Measurements from ENCODE around the gene GPR39. TPM values are rescaled to one million over a fixed set of nuclear protein-coding genes. Genes with fewer than 3 reads are reported as not detected.

GPR39 gene
- total RNA-seq, 2 donors from 2014 or later: 12.3 to 14.6 TPM

DNA sequence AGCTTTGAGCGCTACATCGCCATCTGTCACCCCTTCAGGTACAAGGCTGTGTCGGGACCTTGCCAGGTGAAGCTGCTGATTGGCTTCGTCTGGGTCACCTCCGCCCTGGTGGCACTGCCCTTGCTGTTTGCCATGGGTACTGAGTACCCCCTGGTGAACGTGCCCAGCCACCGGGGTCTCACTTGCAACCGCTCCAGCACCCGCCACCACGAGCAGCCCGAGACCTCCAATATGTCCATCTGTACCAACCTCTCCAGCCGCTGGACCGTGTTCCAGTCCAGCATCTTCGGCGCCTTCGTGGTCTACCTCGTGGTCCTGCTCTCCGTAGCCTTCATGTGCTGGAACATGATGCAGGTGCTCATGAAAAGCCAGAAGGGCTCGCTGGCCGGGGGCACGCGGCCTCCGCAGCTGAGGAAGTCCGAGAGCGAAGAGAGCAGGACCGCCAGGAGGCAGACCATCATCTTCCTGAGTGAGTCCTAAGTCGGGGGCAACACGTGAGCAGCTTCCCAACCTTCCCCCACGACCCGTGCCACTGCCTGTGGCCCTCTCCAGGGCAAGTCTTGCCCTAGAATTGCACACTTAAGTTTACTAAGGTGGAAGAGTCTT lies 928 bp downstream of the GPR39 start:
- Histone ChIP-seq H3K4me1 (no peaks in the 10 kb centered on the region), H3K9ac (ENCODE audit: low read depth in 2 of 2, low read length in 2 of 2) (peak overlapping the region in 1 of 2 donors; percentile 76)

DNA sequence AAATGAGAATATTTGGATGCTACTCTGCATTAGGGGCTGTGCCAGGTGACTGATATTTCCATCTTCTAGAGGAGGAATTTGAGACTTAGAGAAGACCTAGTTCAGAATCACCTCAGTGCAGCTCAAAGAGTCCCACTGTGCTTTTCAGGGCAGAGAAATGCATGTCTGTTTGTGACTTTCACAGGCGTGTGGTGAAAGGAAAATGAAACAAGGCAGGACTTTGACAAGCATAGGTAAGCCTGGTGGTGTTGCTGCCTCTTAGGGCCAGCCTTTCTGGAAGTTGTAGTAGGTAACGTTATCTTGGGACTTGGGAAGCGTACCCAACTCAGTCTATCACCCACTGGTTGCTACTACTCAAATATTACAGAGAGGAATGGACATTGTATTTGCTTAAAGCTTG lies 2.6 kb downstream of the GPR39 start:
- no peaks in the 10 kb centered on the region for H3K36me3 ChIP-seq
- intact Hi-C loops (cut with DNase I): no loop called here
- no peak overlapping the region for H3K9ac ChIP-seq (ENCODE audit: low read depth in 2 of 2, low read length in 2 of 2)
- no peaks in the 10 kb centered on the region for H3K9me3 ChIP-seq
- DNase-seq: no peak
- H3K27me3 ChIP-seq: no peaks in the 10 kb centered on the region
- H3K4me1 ChIP-seq: no peaks in the 10 kb centered on the region
- H3K27ac ChIP-seq: no peak overlapping the region
- TF ChIP-seq, protein P1, sequence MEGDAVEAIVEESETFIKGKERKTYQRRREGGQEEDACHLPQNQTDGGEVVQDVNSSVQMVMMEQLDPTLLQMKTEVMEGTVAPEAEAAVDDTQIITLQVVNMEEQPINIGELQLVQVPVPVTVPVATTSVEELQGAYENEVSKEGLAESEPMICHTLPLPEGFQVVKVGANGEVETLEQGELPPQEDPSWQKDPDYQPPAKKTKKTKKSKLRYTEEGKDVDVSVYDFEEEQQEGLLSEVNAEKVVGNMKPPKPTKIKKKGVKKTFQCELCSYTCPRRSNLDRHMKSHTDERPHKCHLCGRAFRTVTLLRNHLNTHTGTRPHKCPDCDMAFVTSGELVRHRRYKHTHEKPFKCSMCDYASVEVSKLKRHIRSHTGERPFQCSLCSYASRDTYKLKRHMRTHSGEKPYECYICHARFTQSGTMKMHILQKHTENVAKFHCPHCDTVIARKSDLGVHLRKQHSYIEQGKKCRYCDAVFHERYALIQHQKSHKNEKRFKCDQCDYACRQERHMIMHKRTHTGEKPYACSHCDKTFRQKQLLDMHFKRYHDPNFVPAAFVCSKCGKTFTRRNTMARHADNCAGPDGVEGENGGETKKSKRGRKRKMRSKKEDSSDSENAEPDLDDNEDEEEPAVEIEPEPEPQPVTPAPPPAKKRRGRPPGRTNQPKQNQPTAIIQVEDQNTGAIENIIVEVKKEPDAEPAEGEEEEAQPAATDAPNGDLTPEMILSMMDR (IDR thresholded peaks at IDR 0.05): no peak
- H3K4me3 ChIP-seq: peak overlapping the region; percentile 44

More for the DNA sequence above, 928 bp downstream of the GPR39 start:
- peak; percentile 27 for DNase-seq
- Histone ChIP-seq H3K4me3 (peak overlapping the region; percentile 44), H3K27me3 (no peaks in the 10 kb centered on the region), H3K36me3 (no peaks in the 10 kb centered on the region), H3K27ac (peak overlapping the region; percentile 93), H3K9me3 (no peaks in the 10 kb centered on the region)
- TF ChIP-seq, protein P1 (IDR thresholded peaks at IDR 0.05): no peak
- intact Hi-C loops (cut with DNase I): no loop called here

DNA sequence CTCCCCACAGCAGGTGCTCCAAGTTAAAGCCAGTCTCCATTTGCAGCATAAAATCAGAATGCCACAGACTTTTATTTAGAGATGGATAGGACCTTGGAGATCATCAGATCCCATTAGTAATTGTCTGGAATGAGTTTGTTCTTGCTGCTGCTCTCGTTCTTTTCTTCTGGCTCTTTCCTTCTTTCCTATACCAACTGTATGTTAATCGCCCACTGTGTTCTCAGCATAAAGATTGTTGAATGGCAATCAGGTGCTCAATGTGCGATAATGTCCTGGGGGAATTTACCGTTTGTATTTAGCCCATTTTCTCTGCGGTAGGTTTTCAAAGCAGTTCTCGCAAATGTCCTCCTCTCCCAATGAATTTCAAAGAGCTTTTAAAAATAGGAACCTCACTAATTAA lies 3.3 kb downstream of the GPR39 start:
- TF ChIP-seq, protein P1 (IDR thresholded peaks at IDR 0.05): no peak
- H3K9me3 ChIP-seq: no peaks in the 10 kb centered on the region
- no peak for DNase-seq
- intact Hi-C loops (cut with DNase I): no loop called here
- no peaks in the 10 kb centered on the region for H3K27me3 ChIP-seq
- H3K9ac ChIP-seq (ENCODE audit: low read depth in 2 of 2, low read length in 2 of 2): no peak overlapping the region
- no peaks in the 10 kb centered on the region for H3K36me3 ChIP-seq
- H3K4me3 ChIP-seq: no peak overlapping the region
- no peaks in the 10 kb centered on the region for H3K4me1 ChIP-seq
- H3K27ac ChIP-seq: no peak overlapping the region

DNA sequence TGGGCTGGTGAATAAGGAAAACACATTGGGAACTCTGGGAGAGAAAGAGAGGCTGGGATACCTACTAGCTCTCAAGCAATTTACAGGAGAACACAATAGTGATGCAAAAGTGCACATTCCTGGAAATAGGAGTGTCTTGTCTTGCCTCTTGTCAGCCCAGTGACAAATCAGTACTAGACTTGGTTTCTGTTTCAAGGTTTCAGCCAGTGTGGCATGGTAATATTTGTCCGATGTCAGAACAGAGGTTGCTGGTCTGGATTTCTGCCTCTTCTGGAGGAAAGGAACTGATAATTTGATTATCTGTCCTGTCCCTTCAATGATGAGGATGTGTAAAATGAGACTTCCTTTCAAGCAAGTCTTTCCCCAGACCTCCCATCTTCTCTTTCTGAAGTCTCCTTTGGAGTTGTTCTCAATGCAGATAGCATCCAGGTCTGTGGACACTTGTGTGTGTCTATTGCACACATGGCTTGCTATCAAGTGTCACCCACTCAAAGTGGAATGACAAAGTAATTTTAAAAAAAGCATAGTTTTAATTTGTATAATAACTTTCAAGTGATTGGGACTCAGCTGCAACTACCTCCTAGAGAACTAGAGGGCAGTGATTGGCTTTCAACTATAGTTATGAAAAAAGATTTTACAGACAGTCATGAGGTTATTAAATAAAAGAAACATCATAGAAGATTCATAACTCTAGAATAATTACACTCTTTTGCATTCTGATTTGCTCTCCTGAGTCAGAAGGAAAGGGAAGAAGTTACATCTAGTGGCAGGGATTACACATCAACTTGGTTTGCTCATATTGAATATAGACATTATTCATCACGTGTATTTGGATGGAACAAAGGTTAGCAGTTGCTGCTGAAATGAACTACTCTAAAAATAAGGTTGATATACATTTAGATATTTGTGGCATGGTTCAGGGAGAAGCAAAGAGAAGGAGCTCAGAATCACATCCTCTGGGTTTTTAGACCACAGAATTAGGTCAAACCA lies 4.5 kb downstream of the GPR39 start:
- no peak for DNase-seq
- Histone ChIP-seq H3K9me3 (no peaks in the 10 kb centered on the region), H3K9ac (ENCODE audit: low read depth in 2 of 2, low read length in 2 of 2) (no peak overlapping the region), H3K4me3 (no peak overlapping the region), H3K36me3 (no peaks in the 10 kb centered on the region), H3K27me3 (no peaks in the 10 kb centered on the region), H3K4me1 (no peaks in the 10 kb centered on the region), H3K27ac (no peak overlapping the region)
- intact Hi-C loops (cut with DNase I): no loop called here
- TF ChIP-seq, protein P1 (IDR thresholded peaks at IDR 0.05): no peak

DNA sequence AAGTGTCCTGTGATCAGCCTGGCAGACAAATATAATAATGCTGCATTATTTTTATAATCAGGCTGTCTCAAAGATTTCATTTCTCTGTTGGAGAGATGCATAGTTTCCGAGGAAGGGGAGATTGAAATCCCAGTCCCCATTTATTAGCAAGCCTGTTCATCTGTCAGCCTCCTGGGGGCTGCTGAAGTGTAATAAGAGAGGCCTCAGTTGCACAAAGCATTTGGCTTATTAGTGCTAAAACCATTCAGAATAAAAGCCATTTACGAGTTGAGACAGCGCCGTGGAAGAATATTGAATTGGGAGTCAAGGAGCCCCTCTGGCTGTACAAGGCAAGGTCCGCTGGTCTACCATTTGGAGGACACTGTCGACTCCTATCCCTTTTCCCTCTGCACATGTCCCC lies 6.1 kb downstream of the GPR39 start:
- Histone ChIP-seq H3K4me3 (no peak overlapping the region), H3K27me3 (no peaks in the 10 kb centered on the region), H3K27ac (no peak overlapping the region), H3K36me3 (no peaks in the 10 kb centered on the region), H3K9ac (ENCODE audit: low read depth in 2 of 2, low read length in 2 of 2) (no peak overlapping the region), H3K9me3 (no peaks in the 10 kb centered on the region), H3K4me1 (no peaks in the 10 kb centered on the region)
- TF ChIP-seq, protein P1 (IDR thresholded peaks at IDR 0.05): no peak
- DNase-seq: no peak
- intact Hi-C loops (cut with DNase I): no loop called here

Data from colonic mucosa (tissue), 4 donors.